Transverse colon (tissue), 4 donors: ENCODE measurements around the gene NANP.

Experiments
- CTCF ChIP-seq, 5 experiments: fragments of 200-600 bp in 3 of 5; fragments of 450-650 bp in 2 of 5; sonication (generic) in 3 of 5; IDR thresholded peaks; 1 replicate in 2 of 5; 2 replicates in 3 of 5; pipeline ENCODE4 v1.5.1; 2016 to 2017; ENCODE audit warnings: antibody characterized with exemption in 5 of 5, inconsistent platforms in 3 of 5, mild to moderate bottlenecking in 2 of 5, moderate library complexity in 1 of 5
- EP300 ChIP-seq: sonication (generic); formaldehyde crosslinking; IDR thresholded peaks from one replicate; pipeline ENCODE4 v1.6.1; 2017; ENCODE audit warnings: antibody characterized with exemption, low read depth
- POLR2AphosphoS5 ChIP-seq, 3 donors: sonication (generic); formaldehyde crosslinking; IDR thresholded peaks; one replicate each; pipeline ENCODE4 v1.6.1; 2016; ENCODE audit warnings: antibody characterized with exemption in 3 of 3

DNA sequence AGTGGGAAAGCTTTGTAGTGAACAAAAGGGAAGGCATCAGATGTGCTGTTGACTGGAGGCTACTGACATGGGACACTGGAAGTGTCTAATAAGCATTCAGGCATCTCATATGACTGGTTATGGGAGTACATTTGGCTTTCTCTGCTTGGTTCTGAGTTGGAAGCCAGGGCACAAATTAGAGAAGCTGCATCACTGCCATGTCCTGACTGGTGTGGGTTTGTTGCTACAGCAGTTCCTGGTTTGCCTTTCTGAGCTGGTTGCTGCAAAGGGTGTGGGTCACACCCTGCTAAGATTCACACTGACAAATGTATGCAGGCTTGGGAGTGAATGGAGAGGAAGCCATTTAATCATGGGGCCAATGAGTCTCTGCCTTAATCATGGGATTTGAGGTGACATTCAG, 36.2 kb upstream of the NANP start:
- no peak for TF ChIP-seq POLR2AphosphoS5 (IDR thresholded peaks at IDR 0.05)
- TF ChIP-seq CTCF (IDR thresholded peaks at IDR 0.05) = no peak
- TF ChIP-seq EP300 = no peak
